Parathyroid adenoma (tissue), 2 donors: Measurements from ENCODE around the gene C1RL.
A peak's percentile ranks its signal among the peaks of the same experiment; 100 is the strongest.

ENCODE experiments used
- H2AFZ ChIP-seq: fragments of 300-600 bp; sonication (generic); one replicate; pipeline ENCODE4 v1.7.0; 2017; ENCODE audit warnings: antibody characterized with exemption, mild to moderate bottlenecking
- H3K27ac ChIP-seq: fragments of 300-600 bp; sonication (generic); one replicate; pipeline ENCODE4 v1.7.0; 2017
- H3K27me3 ChIP-seq: fragments of 300-600 bp; sonication (generic); one replicate; pipeline ENCODE4 v1.7.0; 2017; ENCODE audit warnings: low read length; ENCODE audit not compliant: control insufficient read depth, insufficient read depth
- H3K36me3 ChIP-seq: fragments of 300-600 bp; sonication (generic); one replicate; pipeline ENCODE4 v1.7.0; 2017; ENCODE audit warnings: low read length; ENCODE audit not compliant: control insufficient read depth, insufficient read depth
- H3K4me1 ChIP-seq: fragments of 300-600 bp; sonication (generic); one replicate; pipeline ENCODE4 v1.7.0; 2017; ENCODE audit warnings: control low read depth
- H3K4me2 ChIP-seq: fragments of 300-600 bp; sonication (generic); one replicate; pipeline ENCODE4 v1.7.0; 2017; ENCODE audit warnings: low read length
- H3K4me3 ChIP-seq: fragments of 300-600 bp; sonication (generic); one replicate; pipeline ENCODE4 v1.7.0; 2017; ENCODE audit warnings: low read depth, low read length
- H3K79me2 ChIP-seq: fragments of 300-600 bp; sonication (generic); one replicate; pipeline ENCODE4 v1.7.0; 2017; ENCODE audit warnings: control low read depth
- H3K9ac ChIP-seq: fragments of 300-600 bp; sonication (generic); one replicate; pipeline ENCODE4 v1.7.0; 2017; ENCODE audit warnings: mild to moderate bottlenecking
- H3K9me3 ChIP-seq: fragments of 300-600 bp; sonication (generic); one replicate; pipeline ENCODE4 v1.7.0; 2017; ENCODE audit warnings: low read length; ENCODE audit not compliant: control insufficient read depth
- TF ChIP-seq, protein P1 (sequence below): fragments of 300-600 bp; sonication (generic); IDR thresholded peaks from one replicate; pipeline ENCODE4 v1.7.0; 2017; ENCODE audit warnings: antibody characterized with exemption, mild to moderate bottlenecking
- donor health status: primary hyperparathyroidism.

C1RL gene

DNA sequence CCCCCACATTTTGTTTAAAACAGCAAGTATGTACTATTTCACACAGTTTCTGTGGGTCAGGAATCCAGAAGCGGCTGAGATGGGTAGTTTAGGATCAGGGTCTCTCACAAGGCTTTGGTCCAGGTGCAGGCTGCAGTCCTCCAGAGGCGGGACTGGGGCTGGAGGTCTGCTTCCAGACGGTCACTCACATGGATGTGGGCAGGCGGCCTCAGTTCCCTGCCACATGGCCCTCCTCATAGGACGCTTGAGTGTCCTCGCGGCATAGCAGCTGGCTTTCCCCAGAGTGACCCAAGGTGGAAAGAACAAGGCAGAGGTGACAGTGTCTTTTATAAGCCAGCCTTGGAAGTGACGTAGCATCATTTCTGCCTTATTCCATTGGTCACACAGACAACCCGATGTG, 7.9 kb upstream of the C1RL start:
- Histone ChIP-seq H3K27ac (no peak overlapping the region), H3K9me3 (no peaks in the 10 kb centered on the region), H3K27me3 (no peaks in the 10 kb centered on the region), H3K9ac (no peak overlapping the region), H3K4me1 (no peaks in the 10 kb centered on the region), H2AFZ (no peak overlapping the region), H3K36me3 (no peaks in the 10 kb centered on the region), H3K4me2 (no peak overlapping the region), H3K4me3 (no peak overlapping the region), H3K79me2 (no peaks in the 10 kb centered on the region)
- TF ChIP-seq, protein P1, sequence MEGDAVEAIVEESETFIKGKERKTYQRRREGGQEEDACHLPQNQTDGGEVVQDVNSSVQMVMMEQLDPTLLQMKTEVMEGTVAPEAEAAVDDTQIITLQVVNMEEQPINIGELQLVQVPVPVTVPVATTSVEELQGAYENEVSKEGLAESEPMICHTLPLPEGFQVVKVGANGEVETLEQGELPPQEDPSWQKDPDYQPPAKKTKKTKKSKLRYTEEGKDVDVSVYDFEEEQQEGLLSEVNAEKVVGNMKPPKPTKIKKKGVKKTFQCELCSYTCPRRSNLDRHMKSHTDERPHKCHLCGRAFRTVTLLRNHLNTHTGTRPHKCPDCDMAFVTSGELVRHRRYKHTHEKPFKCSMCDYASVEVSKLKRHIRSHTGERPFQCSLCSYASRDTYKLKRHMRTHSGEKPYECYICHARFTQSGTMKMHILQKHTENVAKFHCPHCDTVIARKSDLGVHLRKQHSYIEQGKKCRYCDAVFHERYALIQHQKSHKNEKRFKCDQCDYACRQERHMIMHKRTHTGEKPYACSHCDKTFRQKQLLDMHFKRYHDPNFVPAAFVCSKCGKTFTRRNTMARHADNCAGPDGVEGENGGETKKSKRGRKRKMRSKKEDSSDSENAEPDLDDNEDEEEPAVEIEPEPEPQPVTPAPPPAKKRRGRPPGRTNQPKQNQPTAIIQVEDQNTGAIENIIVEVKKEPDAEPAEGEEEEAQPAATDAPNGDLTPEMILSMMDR: no peak

DNA sequence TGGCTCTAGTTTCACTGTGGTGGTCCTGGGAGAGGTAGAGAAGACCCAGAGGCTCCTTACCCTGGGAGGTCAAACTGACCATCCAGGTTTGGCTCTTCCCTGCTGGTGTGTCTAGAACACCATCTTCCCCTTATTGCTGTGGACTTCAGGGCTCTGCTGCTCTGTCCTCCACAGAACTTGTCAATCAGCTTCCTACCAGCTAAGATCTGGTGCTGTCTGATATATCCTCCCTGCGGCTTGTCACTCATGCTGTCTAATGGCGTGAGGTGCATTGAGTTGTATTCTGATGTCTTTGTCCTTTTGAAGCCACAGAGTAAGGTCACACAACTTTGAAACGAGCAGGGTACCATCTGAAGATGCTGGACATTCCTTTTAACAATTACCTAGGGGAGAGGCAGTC, 7.2 kb upstream of the C1RL start:
- Histone ChIP-seq H3K4me2 (no peak overlapping the region), H3K79me2 (no peaks in the 10 kb centered on the region), H2AFZ (no peak overlapping the region), H3K9ac (no peak overlapping the region), H3K27me3 (no peaks in the 10 kb centered on the region), H3K9me3 (no peaks in the 10 kb centered on the region), H3K36me3 (no peaks in the 10 kb centered on the region), H3K27ac (no peak overlapping the region), H3K4me1 (no peaks in the 10 kb centered on the region), H3K4me3 (no peak overlapping the region)
- TF ChIP-seq, protein P1: no peak

DNA sequence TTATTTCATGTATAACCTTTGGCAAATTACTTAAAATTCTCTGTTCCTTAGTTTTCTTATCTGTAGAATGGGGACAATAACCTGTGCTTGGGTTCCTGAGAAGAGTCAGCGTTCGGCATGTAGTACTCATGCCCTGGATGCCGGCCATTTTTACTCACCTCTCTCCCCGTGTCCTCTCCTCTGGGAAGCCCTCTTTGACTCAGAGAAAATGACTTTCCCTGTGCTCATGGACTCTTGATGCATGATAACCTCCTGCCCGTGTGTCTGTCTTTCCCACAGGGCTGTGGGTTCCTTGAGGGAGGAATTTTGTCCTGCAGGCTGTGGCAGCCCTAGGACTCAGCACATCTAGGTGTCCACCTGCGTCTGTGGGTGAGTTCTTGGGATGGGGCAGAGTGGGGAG, 5.8 kb upstream of the C1RL start:
- no peaks in the 10 kb centered on the region for H3K27me3 ChIP-seq
- TF ChIP-seq, protein P1: no peak
- H3K4me1 ChIP-seq: no peaks in the 10 kb centered on the region

DNA sequence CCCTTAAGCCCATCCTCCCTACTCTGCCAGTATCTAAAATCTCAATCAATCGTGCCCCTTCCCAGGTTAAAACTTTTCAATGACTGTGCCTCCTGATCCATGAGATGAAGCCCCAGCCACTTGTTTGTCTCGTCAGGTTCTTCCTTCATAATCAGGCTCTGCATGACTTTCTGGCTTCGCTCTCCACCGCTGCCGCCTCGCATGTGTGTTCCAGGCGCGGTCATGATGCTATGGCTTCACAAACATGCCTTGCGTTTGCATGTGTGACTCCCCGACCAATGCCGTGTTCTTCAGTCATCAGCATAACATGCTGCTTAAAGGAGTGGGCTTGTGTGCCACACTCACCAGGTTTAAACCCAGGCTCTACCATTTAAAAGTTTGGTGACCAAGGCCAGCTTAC, 5.0 kb upstream of the C1RL start:
- peaks cover 4% of the 10 kb centered on the region for H3K4me1 ChIP-seq
- H3K36me3 ChIP-seq: no peaks in the 10 kb centered on the region
- no peak overlapping the region for H2AFZ ChIP-seq
- no peak overlapping the region for H3K9ac ChIP-seq
- H3K4me3 ChIP-seq: no peak overlapping the region
- H3K27ac ChIP-seq: no peak overlapping the region
- no peaks in the 10 kb centered on the region for H3K27me3 ChIP-seq
- no peaks in the 10 kb centered on the region for H3K79me2 ChIP-seq
- H3K4me2 ChIP-seq: no peak overlapping the region
- H3K9me3 ChIP-seq: no peaks in the 10 kb centered on the region
- TF ChIP-seq, protein P1: no peak

More for the DNA sequence above, 5.8 kb upstream of the C1RL start:
- Histone ChIP-seq H3K9me3 (no peaks in the 10 kb centered on the region), H3K36me3 (no peaks in the 10 kb centered on the region), H3K4me3 (no peak overlapping the region), H3K79me2 (no peaks in the 10 kb centered on the region), H3K9ac (no peak overlapping the region), H3K4me2 (no peak overlapping the region), H3K27ac (no peak overlapping the region), H2AFZ (no peak overlapping the region)

DNA sequence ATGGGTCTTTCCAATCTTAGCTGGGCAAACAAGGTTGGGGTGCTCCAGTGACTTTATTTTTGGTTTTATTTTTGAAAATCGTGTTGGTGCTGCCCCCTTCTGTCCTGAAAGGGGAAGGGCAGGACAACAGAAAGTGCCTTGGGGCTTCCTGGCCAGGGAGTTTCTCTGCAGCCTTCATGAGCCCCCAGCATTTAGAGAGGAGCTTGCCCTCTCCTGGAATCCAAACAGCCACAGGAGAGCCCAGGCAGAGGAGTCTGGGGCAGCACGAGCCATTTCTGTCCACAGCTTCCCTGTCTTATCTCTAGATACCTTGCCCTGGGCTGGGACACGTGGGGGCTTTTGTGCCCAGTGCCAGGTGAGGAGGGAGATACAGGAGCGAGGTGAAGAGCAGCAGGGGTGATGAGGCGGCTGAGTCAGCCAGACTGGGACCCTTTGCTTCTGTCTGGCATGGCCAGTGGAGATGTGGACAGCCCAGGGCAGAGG, 4.4 kb upstream of the C1RL start:
- H3K27ac ChIP-seq: no peak overlapping the region
- no peaks in the 10 kb centered on the region for H3K27me3 ChIP-seq
- peaks cover 4% of the 10 kb centered on the region for H3K4me1 ChIP-seq
- H3K9me3 ChIP-seq: no peaks in the 10 kb centered on the region
- H2AFZ ChIP-seq: no peak overlapping the region
- TF ChIP-seq, protein P1: peak; percentile 92
- H3K4me3 ChIP-seq: no peak overlapping the region
- no peak overlapping the region for H3K9ac ChIP-seq
- H3K4me2 ChIP-seq: no peak overlapping the region
- H3K79me2 ChIP-seq: no peaks in the 10 kb centered on the region
- no peaks in the 10 kb centered on the region for H3K36me3 ChIP-seq
